Esophagus (tissue), 2 donors: ENCODE measurements around the gene KXD1. TPM values are rescaled to one million over a fixed set of nuclear protein-coding genes. Genes with fewer than 3 reads are reported as not detected.

Experiments
- H3K27ac ChIP-seq, 2 donors: one replicate each; pipeline ENCODE4 v1.5.1; 2013; ENCODE audit warnings: low read depth in 2 of 2, mild to moderate bottlenecking in 2 of 2, inconsistent platforms in 1 of 2, low read length in 1 of 2, moderate library complexity in 1 of 2
- H3K27me3 ChIP-seq, 2 donors: one replicate each; pipeline ENCODE4 v1.6.1; 2013; ENCODE audit warnings: low read length in 2 of 2, control low read depth in 1 of 2, mild to moderate bottlenecking in 1 of 2; ENCODE audit not compliant: insufficient read depth in 2 of 2, control insufficient read depth in 1 of 2
- H3K36me3 ChIP-seq, 2 donors: one replicate each; pipeline ENCODE4 v1.6.1; 2013; ENCODE audit warnings: low read length in 1 of 2; ENCODE audit not compliant: control insufficient read depth in 2 of 2, insufficient read depth in 2 of 2
- H3K4me1 ChIP-seq, 2 donors: one replicate each; pipeline ENCODE4 v1.6.1; 2013; ENCODE audit warnings: low read length in 1 of 2; ENCODE audit not compliant: control insufficient read depth in 2 of 2, insufficient read depth in 2 of 2
- H3K4me3 ChIP-seq, 2 donors: one replicate each; pipeline ENCODE4 v1.5.1; 2013; ENCODE audit warnings: low read length in 2 of 2, mild to moderate bottlenecking in 2 of 2, low read depth in 1 of 2, moderate library complexity in 1 of 2
- H3K9me3 ChIP-seq, 2 donors: one replicate each; pipeline ENCODE4 v1.6.1; 2013; ENCODE audit warnings: mild to moderate bottlenecking in 2 of 2, low read depth in 1 of 2, low read length in 1 of 2, moderate library complexity in 1 of 2; ENCODE audit not compliant: control insufficient read depth in 2 of 2, insufficient read depth in 1 of 2
- WGBS, 2 donors: extraction: QIAGEN DNeasy Blood & Tissue Kit; methylation state at CpG; one replicate each; pipeline ENCODE4 v1.1.7; 2013; 5-methylcytosine and 5-hydroxymethylcytosine counted together
- polyA plus RNA-seq, 2 donors: library from polyadenylated mRNA; stranded (reverse); fragments of 200-250 nt; gene quantifications; one replicate each; pipeline ENCODE4 v1.2.3, GENCODE V29; 2013
- donor health status: healthy with polysubstance abuse.
- donor health status: Bipolar disorder and iron deficiency.

Gene KXD1
- polyA plus RNA-seq, 2 donors = 43.7 to 68.1 TPM

DNA sequence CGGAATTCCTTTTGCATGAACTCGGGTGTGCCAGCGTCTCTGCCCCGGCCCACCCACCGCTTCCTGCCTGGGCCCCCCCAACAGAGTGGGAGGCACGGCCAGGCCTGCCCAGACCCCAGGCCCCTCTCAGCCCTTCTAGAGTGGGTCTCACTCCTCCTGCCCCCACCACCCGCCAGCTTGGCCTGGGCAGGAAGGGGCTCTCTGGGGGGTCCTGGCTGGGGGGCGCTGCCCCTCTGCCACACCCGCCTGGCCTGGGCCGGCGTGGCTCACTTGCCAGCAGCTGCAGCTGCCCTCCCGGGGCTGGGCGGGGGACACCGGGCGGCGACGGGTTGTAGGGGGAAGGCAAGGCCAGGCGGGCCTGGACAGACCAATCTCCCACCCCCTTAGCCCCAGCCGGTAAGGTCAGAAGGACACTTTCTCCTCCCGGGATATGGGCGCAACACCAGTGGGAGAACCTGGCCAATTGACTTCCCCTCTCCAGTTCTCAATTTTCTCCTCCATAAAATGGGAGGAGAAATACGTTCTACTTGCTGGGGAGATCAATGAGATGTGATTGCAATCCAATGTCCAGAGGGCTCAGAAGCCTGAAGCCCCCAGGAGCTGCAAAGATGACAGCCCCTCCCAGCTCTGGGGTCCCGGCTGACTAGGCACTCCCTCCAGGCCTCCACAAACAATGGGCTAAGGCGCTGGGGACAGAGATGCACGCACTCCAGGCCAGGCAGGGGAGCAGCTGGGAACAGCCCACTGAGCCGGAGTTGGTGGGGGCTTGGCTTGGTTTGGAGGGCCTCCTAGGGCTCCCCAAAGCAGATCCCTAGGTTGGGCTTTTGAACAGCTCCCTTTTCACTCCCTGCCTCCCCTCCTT is 46.5 kb downstream of the KXD1 start:
- no peak overlapping the region for H3K27ac ChIP-seq
- peaks cover 0 to 20% of the 10 kb centered on the region in 2 donors for H3K27me3 ChIP-seq
- no peak overlapping the region for H3K4me3 ChIP-seq
- H3K4me1 ChIP-seq = peaks cover 6 to 7% of the 10 kb centered on the region in 2 donors
- H3K36me3 ChIP-seq = no peaks in the 10 kb centered on the region
- H3K9me3 ChIP-seq = no peaks in the 10 kb centered on the region
- WGBS, 2 donors = 38 to 45% methylated on average over 20 to 26 of the region's 26 CpGs

DNA sequence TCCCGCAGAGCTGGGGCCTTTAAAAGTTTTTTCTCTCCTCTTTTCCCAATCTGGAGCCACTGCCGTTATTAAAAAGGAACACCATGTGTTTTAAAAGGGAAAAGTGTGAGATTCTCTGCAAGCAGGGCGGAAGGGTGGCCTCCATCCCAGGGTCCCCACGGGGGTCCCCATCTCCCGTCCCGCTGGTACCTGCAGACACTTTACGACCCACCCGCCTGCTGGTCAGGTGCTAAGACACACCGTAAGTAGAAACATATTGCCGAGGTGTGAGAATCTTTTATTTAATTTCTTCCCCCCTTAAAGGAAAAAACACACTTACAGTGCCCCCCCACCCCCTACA is 47.1 kb downstream of the KXD1 start:
- 33 to 47% methylated on average over 10 of the region's 10 CpGs for WGBS, 2 donors
- Histone ChIP-seq H3K9me3 (no peaks in the 10 kb centered on the region), H3K27ac (no peak overlapping the region), H3K4me1 (peaks cover 6 to 7% of the 10 kb centered on the region in 2 donors), H3K27me3 (peaks cover 4 to 20% of the 10 kb centered on the region in 2 donors), H3K4me3 (no peak overlapping the region), H3K36me3 (no peaks in the 10 kb centered on the region)

DNA sequence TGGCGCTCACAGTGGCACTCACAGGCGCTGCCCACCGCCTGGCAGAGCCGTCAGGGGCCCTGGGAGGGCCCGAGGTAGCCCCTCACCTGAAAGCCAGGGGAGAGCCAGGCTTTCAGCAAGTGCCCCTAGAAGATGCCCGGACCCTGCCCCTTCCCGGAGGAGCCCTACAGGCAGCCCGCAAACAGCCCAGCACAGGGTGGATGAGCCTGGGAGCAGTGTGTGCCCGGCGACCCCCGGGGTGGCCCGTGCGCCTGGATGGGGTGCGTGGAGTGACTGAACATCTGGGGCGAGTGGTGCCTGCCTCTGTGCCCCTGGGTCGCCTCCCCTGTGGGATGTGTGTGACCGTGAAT is 47.5 kb downstream of the KXD1 start:
- Histone ChIP-seq H3K36me3 (no peaks in the 10 kb centered on the region), H3K27me3 (peaks cover 4 to 20% of the 10 kb centered on the region in 2 donors), H3K4me3 (no peak overlapping the region), H3K9me3 (no peaks in the 10 kb centered on the region), H3K4me1 (peaks cover 6 to 7% of the 10 kb centered on the region in 2 donors), H3K27ac (no peak overlapping the region)
- 24 to 31% methylated on average over 17 of the region's 17 CpGs for WGBS, 2 donors

DNA sequence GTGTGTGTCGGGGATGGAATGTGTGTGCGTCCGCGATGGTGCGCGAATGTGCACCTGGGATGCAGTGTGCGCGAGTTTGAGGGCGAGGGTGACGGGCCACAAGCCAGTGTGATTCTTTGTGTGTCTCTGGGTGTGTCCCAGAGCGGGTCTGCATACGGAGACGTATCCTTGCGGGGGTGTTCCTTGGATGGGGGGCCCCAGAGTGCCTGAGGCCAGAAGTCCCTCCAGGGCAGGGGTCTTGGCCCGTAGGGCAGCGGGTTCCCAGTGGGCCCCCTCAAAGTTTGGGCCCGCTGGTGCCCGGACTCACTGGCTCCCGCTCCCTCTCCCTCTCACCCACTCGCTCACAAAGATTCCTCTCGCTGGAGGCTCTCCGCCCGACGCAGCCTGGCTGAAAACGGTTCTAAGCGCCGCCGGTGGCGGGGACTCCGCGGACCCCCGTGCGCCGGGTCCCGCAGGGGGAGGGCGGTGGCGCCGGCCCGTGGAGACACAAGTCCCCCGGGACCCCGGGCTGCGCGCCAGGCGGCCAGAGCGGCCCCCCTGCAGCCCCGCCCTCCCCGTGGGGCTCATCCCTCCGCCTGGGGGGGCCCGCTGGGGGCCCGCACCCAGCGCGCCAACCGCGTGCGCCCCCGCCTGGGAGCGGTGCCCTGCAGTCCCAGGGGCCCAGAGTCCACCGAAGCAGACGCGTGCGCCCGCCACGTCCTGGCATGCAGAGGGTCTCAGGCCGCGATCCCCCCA is 48.0 kb downstream of the KXD1 start:
- Histone ChIP-seq H3K27ac (no peak overlapping the region), H3K36me3 (no peaks in the 10 kb centered on the region), H3K27me3 (peaks cover 4 to 23% of the 10 kb centered on the region in 2 donors), H3K4me3 (peak overlapping the region in 1 of 2 donors; percentile 33), H3K4me1 (peaks cover 6 to 7% of the 10 kb centered on the region in 2 donors), H3K9me3 (no peaks in the 10 kb centered on the region)
- 3 to 6% methylated on average over 42 to 65 of the region's 65 CpGs for WGBS, 2 donors

DNA sequence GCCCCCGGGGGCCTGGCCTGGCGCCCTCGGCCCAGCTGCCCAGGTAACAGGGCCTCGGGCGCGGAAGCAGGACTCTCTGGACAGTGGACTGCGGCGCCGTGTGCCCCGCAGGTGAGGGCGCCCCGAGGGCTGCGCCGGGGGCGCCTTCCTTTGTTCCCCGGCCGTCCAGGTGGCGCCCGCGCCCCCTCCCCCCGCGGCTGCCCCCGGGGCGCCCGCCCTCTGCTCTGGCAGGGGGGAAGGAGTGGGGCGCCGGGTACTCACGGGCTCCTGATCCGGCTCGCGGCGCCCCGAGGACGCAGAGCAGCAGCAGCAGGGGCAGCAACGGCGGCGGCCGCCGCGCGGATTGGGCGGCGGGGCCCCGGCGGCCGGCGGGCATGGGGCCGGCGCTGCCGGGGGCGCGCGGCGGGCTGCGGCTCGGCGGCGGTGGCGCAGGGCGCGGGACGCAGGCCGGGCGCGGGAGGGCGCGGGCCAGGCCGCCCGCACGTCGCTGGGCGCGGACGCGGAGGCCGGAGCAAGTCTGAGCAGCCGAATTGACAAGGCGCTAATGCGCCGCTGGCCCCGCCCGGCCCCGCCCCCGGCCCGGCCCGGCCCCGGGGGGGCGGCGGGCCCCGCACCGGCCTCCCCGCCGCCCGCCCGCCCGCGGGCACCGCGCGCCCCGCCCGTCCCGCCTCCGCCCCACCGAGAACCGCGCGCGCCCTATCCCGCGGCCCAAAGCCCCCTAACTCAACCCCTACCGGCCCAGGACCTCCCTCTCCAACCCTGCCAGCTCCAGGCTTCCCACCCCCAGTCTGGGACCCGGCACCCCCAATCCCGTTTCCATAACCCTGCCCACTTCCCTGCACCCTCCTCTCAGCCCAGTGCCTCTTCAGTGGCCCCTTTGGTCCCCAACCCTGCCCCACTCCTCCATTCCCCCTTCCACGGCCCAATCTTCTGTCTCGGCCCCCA is 48.9 kb downstream of the KXD1 start, which contains the start of gene CRLF1:
CRLF1 (minus strand) TSS at position 519 of the 945 bp plus-strand sequence; CDS start at position 376, 143 bp downstream.
- Histone ChIP-seq H3K36me3 (no peaks in the 10 kb centered on the region), H3K27me3 (peaks cover 4 to 32% of the 10 kb centered on the region in 2 donors), H3K4me1 (peaks cover 7 to 10% of the 10 kb centered on the region in 2 donors), H3K9me3 (no peaks in the 10 kb centered on the region), H3K27ac (no peak within 1 kb of the TSS), H3K4me3 (peak within 1 kb of the TSS; percentile 30 to 33)
- WGBS, 2 donors = 1% methylated on average over 40 to 115 of the region's 116 CpGs

DNA sequence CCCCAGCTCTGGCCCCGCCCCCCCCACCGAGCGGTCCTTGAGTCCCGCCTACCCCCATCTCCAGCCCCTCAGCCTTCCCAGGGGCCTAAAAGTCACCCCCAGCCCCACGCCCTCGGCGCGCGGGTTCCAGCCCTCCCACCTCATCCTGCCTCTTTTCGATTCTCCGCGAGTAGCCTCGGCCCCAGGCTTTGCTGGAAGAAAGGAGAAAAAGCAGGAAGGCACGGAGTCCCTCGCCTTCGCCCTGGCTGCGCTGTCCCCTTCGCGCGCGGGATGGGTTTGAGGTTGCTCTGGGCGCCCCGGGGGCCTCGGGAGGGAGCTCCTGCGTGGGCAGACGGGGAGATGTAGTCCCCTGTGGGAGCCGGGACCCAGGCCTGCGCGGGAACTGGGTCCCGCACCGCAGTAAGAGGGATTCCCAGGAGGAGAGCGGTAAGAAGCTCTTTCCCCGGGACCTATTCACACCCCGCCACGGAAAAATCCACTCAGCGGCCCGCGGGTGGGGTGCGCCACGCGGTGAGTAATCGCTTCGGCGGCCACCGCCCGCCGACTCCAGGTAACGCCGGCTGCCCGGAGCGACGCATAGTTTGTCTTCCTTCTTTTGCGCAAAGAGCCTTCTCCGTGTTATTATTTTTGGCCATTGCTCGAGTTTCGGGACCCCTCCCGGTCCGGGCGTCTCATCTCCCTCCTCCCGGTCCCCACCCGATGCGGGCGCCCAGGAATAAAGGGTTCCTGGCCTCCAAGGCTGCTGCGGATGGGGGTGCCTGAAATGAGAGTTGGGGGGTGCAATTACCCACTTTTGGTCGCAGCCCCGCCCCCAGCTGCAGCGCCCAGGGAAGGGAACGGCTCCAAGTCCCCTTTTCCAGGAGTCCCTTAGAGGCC is 49.8 kb downstream of the KXD1 start:
- Histone ChIP-seq H3K4me3 (peak overlapping the region in 1 of 2 donors; percentile 3), H3K9me3 (no peaks in the 10 kb centered on the region), H3K27ac (no peak overlapping the region), H3K36me3 (no peaks in the 10 kb centered on the region), H3K4me1 (peaks cover 12 to 15% of the 10 kb centered on the region in 2 donors), H3K27me3 (peaks cover 4 to 36% of the 10 kb centered on the region in 2 donors)
- 2% methylated on average over 67 to 68 of the region's 68 CpGs for WGBS, 2 donors

DNA sequence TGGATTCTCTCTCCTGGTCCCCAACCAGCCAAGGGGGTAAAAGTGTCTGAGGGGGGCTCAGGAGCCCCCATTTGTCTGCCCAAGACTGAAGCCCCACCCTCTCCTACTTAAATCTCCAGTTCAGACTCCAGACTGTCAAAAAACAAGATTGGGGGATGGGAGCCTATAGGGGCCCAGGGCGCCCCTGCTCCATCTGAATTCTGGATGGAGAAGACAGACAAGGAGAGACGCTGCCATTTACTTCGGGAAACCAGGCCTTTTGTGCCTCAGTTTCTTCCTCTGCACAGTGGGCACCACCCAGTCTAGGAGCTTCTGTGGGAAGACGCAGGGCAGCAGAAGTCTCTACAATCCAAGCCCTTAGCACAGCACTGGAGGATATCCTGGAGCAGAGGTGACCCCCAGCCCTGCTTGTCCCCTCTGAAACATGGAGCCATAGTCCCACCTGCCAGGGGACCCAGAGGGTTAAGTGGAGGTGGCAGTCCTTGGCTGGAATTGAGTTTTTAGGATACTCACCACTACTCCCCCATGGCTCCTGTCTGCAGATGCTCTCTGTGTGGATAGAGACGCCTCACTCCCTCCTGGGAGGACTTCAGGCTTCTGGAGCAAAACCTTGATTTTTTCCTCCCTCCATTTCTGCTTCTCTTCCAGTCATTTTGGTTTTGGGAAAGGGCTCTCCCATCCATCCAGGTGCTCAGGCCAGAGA is 50.6 kb downstream of the KXD1 start:
- no peaks in the 10 kb centered on the region for H3K36me3 ChIP-seq
- peaks cover 17 to 20% of the 10 kb centered on the region in 2 donors for H3K4me1 ChIP-seq
- H3K27me3 ChIP-seq = peaks cover 4 to 41% of the 10 kb centered on the region in 2 donors
- H3K27ac ChIP-seq = no peak overlapping the region
- WGBS, 2 donors = 45 to 60% methylated on average over 5 of the region's 5 CpGs
- no peak overlapping the region for H3K4me3 ChIP-seq
- H3K9me3 ChIP-seq = no peaks in the 10 kb centered on the region
